GM18873 (cell line): ENCODE data around the gene UQCC2.

Experiments used
- ATAC-seq: cut with Tn5 transposase; IDR thresholded peaks from one replicate; pipeline ENCODE4 v1.9.1; 2021; ENCODE audit warnings: mild to moderate bottlenecking, moderate library complexity, moderate number of reproducible peaks; ENCODE audit not compliant: unreplicated experiment, low FRiP score

Gene UQCC2

GRCh38 chr6:33711140-33712129, at the start of gene UQCC2:
UQCC2 (minus strand) TSS chr6:33711700; CDS start chr6:33711686, 14 bp downstream.
- peak; percentile 67 for ATAC-seq

- ATAC-seq = no peak
These were observed 48.6 kb upstream of the UQCC2 start for GRCh38 chr6:33759887-33760629.

- ATAC-seq = no peak
These were observed 47.3 kb upstream of the UQCC2 start for GRCh38 chr6:33758815-33759216.

- ATAC-seq = no peak
These were observed 46.4 kb upstream of the UQCC2 start for GRCh38 chr6:33757906-33758305.

- no peak for ATAC-seq
These were observed 45.6 kb upstream of the UQCC2 start for GRCh38 chr6:33757113-33757512.

- no peak for ATAC-seq
These were observed 44.9 kb upstream of the UQCC2 start for GRCh38 chr6:33756211-33756954.

GRCh38 chr6:33755070-33755869, 43.8 kb upstream of the UQCC2 start:
- ATAC-seq = no peak

GRCh38 chr6:33754222-33754621, 42.7 kb upstream of the UQCC2 start:
- ATAC-seq = no peak

GRCh38 chr6:33752646-33753015, 41.1 kb upstream of the UQCC2 start:
- no peak for ATAC-seq

- ATAC-seq = no peak
These were observed 40.5 kb upstream of the UQCC2 start for GRCh38 chr6:33751771-33752645.

- no peak for ATAC-seq
These were observed 38.9 kb upstream of the UQCC2 start for GRCh38 chr6:33750244-33750991.

GRCh38 chr6:33749401-33749800, 37.9 kb upstream of the UQCC2 start:
- ATAC-seq = no peak

- no peak for ATAC-seq
These were observed 37.3 kb upstream of the UQCC2 start for GRCh38 chr6:33748841-33749240.

- ATAC-seq = no peak
These were observed 36.3 kb upstream of the UQCC2 start for GRCh38 chr6:33747823-33748222.

- no peak for ATAC-seq
These were observed 35.2 kb upstream of the UQCC2 start, which contains the start of gene IP6K3 for GRCh38 chr6:33746651-33747100. IP6K3 (minus strand) TSS chr6:33746905; CDS start chr6:33735476, 11,429 bp downstream.

GRCh38 chr6:33746036-33746600, 34.6 kb upstream of the UQCC2 start:
- ATAC-seq = no peak

GRCh38 chr6:33745548-33745947, 34.0 kb upstream of the UQCC2 start:
- no peak for ATAC-seq
